Stimulated activated CD4-positive, alpha-beta T cell treated with anti-CD3 and anti-CD28 coated beads, TNF-alpha, amount 100 ng/mL, for 4 hours (primary cell): Measurements from ENCODE around the gene NAV3.
"Not testable (repeated sequence)": the region's sequence is repeated elsewhere in the genome, so short reads cannot be mapped to it uniquely, and the experiment has no call there.

Experiments
- DNase-seq, 3 experiments: peaks; one replicate each; pipeline ENCODE4 v3.0.0-alpha.2; 2020; ENCODE audit warnings: low read depth in 3 of 3

Gene NAV3

GRCh38 chr12:78038541-78038940, 207.8 kb downstream of the NAV3 start:
- DNase-seq = no peak

- DNase-seq = no peak
Measured at GRCh38 chr12:78038986-78039385, 208.3 kb downstream of the NAV3 start.

DNA sequence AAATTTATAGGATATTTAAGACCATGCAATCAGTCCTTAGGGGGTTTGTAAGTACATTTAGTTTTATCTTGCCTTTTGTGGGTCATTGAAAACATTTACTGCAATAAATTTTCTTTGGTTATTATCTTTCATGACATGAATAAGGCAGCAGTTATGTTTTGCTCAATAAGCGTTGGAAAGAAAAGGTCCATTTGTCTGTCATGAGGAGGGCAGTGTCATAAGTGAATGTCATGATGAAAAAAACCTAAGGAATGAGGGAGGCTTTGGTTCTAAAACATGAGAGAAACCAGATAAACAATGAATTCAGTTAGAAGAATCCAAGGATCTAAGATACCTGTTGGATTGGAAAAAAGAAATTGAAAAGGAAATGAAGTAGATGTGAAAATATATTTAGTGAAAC, 209.4 kb downstream of the NAV3 start:
- no peak for DNase-seq

- no peak for DNase-seq
Measured at GRCh38 chr12:78050790-78051189, 220.1 kb downstream of the NAV3 start.

DNA sequence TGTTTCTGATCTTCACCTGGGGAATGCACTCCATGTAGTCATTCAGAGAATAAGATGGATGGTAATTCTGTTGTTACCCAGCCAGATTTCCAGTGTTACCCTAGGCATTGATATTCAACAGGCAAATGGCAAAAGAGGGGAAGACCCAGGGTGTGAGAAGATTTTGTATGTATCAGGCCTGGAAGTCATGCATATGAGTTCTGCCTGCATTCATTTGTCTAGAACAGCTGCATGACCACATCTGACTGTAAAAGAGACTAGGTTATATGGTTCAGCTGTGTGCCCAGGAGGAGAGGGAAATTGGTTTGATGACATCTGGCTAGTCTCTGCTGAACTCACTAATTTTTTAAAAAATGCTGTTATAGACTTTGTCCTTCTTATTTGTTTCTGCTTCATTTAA, 224.9 kb downstream of the NAV3 start:
- no peak for DNase-seq

DNA sequence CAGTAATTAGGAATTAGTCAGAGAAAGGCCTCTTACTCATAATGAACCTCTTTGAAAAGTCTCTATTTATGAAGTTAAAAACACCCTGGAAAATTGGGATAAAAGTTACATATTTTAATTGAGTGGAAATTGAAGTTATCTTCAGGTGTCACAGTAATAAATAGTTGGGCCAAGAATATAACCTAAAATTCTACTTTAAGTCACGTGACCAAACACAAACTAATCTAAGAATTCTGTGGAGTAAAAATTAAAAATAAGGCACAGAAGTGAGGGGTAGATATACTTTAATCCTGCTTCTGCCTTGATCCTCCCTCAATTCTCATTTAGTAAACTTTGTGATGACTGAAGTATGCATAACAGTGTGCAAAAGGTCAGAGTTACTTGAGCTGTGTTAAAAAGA, 226.4 kb downstream of the NAV3 start:
- DNase-seq = no peak

GRCh38 chr12:78060186-78060585, 229.5 kb downstream of the NAV3 start:
- no peak for DNase-seq

DNA sequence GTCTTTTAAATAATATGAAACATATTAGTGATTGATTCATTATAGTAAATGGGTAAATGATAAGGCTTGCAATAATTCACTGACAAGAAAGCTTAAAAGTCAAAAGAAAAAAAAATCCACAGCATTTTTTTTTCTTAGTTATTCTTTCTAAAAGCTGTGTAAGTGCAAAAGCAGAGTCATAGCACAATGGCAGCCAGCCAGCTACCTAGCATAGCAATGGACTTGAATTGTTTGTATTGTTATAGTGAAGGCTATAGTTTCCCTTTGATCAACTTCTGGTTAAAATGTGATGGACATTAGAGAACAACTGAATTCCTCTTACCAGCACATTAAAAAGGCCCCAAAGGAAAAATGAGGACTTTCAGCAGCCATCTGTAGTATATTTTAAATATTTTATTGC, 232.1 kb downstream of the NAV3 start:
- DNase-seq = no peak

- no peak for DNase-seq
Measured at GRCh38 chr12:78081590-78082314, 251.1 kb downstream of the NAV3 start.

GRCh38 chr12:78085542-78086182, 255.0 kb downstream of the NAV3 start:
- no peak for DNase-seq

DNA sequence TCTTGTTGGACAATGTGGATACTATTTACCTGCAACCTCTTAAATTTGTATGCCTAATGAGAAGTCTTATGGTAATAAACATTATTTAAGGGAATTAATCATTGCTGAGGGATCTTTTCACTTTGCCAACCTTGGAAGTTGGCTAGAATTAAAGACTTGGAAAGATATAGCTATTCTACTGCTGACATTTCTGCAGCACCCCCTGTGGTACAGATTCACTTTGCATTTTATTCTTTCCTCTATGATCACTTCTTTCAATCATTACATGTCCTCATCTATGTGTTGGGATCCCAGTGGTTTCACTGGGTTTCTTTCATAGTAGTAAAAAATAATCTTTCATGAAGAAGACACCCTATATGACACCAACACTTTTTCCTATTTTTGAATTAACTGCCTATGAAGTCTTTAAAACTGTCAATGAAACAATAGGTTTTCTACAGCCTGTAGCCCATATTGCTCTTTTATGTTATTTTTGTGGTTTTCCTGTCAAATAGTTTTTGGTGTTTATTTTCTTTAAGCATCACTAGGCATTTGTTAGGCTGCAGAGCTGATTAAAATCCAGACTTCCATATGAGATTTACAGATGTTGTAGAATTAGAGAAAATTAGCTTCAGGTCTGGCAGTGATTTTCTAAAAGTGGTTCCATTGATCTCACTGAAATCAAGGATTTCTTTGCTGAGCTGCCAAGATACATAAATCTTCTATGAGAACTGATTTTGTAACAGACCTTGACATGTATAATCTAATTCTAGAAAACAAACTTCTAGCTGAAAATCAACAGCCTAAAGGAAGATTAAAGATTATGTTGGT, 256.1 kb downstream of the NAV3 start:
- DNase-seq = no peak

GRCh38 chr12:78087363-78087675, 256.6 kb downstream of the NAV3 start:
- no peak for DNase-seq

GRCh38 chr12:78088391-78088832, 257.7 kb downstream of the NAV3 start:
- no peak for DNase-seq

DNA sequence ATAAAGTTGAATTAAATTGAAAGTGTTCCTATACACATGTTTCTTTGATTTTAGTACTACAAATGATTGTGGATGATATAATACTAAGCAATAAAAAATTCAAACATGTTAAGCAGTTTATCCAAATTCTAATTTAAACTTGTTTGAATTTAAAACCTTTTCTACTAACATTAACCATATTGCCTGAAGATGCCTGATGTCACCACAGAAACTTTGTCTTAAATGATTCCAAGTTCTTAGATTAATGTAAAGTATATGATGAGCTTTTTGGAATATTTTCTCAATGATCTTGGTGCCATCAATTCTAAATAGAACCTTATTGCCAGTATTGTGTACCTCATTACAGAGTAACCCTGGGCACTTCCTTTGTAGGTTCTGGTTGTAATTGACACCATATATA, 259.6 kb downstream of the NAV3 start:
- no peak for DNase-seq

DNA sequence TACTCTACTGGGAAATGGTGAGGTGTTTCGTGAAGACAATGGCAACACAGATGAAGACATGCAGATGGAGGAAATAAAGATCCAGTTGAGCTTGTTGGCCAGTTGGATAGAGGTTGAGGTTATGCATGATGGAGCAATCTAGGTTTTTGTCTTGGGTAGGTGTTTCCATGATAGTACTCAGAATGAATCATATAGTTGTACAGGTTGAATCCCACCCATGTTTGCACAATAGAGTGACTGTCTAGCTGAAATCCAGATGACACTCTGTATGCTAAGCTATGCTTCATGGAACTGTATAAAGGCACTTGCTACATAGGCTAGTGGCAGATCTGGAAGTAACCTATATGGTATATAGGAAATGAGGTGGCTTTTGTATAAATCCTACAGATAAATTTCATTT, 264.9 kb downstream of the NAV3 start:
- no peak for DNase-seq

DNA sequence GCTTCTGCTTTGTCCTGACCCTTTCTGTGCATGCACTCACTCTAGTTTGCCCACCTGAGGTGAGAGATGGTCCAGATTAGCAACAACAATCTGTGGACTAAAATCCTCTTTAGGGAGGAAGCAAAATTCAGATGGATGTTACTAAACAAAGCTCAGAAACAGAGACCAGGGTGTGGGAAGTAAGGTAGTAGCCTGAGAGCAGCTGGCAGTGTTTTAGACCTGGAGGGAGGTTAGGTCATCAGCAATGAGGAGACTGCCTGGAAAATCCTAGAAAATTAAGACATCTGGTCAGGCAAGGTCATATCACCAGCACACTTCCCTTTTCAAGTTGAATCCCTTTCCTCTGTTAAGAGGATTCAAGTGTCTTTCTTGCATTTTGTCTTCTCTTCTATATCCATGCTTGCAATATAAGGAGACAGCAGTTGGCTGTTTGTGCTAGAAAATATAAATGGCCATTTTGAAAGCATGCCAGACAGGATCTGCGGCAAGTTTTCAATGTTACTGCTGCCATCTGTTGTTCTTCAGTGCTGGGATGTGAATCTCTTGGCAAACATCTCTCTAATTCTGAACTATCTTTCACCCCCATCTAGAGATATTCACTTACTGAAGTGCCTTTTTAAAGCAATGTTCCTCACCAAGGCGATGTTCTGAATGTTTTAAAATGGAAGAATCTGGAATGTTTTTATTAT, 266.4 kb downstream of the NAV3 start:
- no peak for DNase-seq

- DNase-seq = no peak
Measured at GRCh38 chr12:78099806-78100205, 269.1 kb downstream of the NAV3 start.

DNA sequence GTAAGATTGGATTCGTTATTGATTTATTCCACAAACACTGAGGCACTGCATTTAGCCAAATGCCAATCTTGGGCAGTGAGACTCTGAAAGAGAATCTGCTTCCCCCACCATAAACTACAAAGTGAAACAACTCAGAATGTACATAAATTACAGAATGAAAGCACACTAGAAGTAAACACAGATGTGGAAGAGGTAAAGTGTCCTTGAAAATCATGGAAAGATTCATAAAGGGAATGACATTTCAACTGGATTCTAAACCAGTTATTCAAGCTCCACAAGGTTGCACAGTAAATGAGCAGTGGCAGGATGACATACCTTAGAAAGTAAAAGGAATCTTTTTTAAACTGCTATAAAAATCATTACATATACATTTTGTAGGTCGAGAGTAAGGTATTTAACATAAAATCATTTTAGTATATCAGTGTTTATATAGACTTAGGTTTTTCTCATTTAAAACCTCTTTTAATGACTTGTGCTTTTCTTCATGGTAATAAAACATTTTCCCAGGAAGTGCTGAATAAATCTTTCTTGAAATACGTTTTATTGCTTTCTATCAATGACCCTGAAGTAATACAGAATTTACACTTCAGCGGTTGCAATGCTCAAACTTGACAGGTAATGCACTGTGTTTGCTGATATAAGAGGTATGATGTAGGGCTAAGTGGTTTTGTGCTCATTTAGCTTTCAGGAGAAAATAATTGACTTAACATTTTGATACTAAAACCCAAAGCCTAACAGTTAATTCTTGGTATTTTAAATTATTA, 270.6 kb downstream of the NAV3 start:
- DNase-seq = no peak

- DNase-seq = no peak
Measured at GRCh38 chr12:78101946-78102635, 271.4 kb downstream of the NAV3 start.

DNA sequence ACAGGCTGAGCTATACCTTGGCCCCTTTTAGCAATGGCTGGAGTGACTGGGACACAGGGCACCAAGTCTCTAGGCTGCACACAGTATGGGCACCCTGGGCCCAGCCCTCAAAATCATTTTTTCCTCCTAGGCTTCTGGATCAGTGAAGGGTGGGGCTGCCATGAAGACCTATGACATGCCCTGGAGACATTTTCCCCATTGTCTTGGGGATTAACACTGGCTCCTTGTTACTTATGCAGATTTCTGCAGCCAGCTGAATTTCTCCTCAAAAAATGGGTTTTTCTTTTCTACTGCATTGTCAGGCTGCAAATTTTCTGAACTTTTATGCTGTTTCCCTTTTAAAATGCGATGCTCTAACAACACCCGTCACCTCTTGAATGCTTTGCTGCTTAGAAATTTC, 272.1 kb downstream of the NAV3 start:
- DNase-seq = not testable (repeated sequence)

DNA sequence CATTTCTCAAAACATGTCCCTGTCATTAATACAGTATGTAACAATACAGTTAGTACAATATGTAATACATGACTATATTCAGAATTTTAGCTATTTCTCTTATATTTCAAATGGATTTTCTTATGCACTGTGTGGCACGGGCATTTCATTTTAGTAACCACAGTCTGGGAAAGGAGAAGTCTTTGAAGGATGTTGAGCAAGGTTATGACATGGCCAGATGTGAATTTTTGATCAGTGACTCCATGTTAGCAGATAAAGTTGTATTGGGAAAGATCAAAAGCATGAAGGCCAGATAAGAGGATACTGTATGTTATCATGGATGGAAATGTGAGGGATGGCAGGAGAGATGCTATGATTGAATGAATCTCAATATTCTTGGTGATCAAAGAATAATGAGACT, 285.2 kb downstream of the NAV3 start:
- DNase-seq = no peak
